GM21515 (cell line): ENCODE measurements around the gene PITPNC1.
A peak's percentile ranks its signal among the peaks of the same experiment; 100 is the strongest.
"Not testable (repeated sequence)": the region's sequence is repeated elsewhere in the genome, so short reads cannot be mapped to it uniquely, and the experiment has no call there.

Source experiments
- ATAC-seq: cut with Tn5 transposase; IDR thresholded peaks from one replicate; pipeline ENCODE4 v1.9.1; 2021; ENCODE audit not compliant: unreplicated experiment

PITPNC1 gene

DNA sequence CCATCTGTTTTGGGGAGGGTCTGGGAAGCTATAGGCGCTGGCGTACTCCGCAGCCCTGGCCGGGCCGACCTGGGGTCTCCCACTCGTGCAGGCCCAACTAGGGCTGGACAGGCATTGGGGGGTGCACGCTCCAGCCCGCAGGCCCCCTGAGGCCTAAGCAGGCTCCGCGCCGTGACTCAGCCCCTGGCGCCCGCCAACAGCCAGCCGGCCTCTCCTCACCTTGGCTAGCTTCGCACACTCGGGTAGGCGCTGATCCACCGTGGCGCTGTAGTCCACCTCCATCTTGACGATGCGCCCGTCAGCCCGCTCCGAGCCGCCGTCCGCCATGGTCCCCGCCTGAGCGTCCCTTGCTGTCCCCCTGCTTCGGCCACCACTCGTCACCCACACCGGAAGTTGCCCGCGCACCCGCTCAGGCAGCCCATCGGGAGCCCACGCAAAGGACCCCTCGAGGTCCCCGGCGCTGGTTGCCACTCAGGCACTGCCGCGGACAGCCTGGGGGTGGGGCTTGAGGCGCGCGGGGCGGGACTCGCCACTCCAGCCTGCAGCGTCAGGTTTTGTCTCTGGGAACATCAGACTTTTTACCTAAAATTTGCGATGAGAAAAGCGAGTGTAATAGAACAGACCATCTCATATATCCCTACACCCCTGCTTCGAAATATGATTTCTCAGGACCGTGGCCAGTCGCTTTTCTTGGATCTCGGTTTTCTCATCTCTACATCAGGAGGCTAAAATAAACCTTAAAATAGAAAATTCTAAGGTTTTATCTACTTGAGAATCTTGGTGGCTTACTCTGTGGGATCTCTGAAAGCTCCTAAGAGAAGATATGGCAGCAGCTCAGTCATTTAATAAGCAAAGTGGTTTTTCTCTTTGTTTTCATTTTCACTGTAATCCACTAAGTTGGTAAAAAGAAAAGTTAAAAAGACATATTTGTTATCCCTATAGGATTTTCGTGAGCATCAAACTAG lies 10.6 kb upstream of the PITPNC1 start, which contains the start of gene PSMD12:
PSMD12 (minus strand) TSS at position 385 of the 965 bp plus-strand sequence; CDS start at position 327, 58 bp downstream.
- ATAC-seq, result peak; percentile 86

DNA sequence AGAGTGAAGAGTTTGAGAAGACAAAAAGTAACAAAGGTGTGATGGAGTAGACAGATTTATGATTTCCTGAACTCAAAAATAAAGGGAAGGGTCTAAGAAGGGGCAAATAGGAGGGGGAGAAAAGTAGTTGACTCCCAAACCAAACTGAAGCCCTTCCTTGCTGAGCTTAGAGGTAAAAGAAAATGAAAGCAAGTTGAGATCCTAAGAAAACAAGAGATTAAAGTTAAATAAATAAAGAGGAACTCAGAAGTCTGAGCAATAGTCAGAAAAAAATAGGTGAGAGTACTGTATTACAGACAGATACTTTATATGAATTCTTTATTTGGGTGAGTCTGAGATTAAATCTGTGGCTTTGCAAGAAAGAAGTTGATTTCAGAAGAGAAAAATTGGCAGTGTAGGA lies 7.4 kb upstream of the PITPNC1 start:
- ATAC-seq, result no peak

DNA sequence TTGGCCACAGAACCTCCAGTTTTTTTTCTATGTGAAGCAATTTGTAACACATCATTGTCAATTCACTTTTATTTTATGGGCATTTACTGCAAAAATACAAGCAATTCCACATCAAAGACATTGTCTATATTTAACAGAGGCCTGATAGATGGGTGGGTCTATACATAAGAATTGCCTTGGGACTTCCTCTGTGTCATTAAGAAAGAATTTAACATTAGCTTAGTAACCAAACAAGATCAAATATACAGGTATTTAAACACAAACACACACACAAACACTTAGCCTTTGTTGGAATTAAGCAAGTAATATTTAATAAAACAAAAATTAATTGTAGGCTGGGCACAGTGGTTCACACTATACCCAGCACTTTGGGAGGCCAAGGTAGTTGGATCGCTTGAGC lies 4.3 kb upstream of the PITPNC1 start:
- ATAC-seq, result no peak

DNA sequence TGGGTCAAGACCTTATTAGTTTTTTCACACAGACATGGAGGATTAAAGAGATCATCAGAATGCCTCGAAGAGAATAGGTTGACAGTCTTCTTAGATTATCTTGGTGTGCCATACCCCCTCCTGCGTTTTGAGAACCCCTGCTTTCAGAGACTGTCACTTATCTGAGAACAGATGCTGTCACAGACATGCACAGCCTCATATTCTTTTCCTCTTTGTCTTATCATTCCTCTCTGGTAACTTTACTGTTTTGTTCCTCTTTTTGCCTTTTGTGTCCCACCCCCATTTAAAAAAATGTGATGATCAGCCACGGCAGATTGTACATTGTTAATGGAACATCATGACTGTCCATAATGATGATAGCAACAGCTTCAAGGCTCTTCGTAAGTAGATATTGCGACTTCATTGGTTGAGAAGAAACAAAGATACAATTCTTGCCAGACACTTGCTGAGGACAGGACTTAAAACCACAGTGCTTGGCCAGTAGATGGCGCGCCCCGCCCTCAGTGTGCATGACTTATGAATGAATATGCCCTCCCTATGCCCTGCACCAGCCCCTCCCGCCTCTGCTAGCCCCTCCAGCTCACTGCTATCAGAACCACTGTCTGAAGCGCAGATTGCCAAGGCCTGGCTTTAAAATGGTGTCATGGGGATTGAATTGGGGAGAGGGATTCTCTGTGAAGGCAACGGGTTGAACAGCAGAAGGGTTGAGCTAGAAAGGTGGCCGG lies 2.6 kb upstream of the PITPNC1 start:
- ATAC-seq, result peak; percentile 29

DNA sequence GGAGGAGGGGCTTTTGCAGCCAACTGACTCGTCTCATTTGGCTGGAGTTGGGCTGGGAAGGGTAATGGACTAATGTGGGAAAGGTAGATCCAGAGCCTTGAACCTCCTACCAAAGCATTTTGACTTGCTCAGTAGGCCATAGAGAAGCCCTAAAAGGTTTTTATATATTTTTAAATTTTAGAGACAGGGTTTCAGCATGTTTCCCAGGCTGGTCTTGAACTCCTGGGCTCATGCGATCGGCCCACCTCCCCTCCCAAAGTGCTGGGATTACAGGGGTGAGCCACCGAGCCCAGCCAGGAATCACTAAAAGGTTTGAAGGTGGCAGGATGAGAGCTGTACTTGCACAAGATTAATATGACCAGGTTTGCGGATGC lies 2.0 kb upstream of the PITPNC1 start:
- ATAC-seq, result no peak

GRCh38 chr17:67375716-67376115 lies 1.4 kb upstream of the PITPNC1 start:
- no peak for ATAC-seq

GRCh38 chr17:67376415-67376736 lies 705 bp upstream of the PITPNC1 start:
- ATAC-seq, result no peak

- peak; percentile 24 for ATAC-seq
Measured at GRCh38 chr17:67377488-67378453, 690 bp downstream of the PITPNC1 start.

GRCh38 chr17:67378454-67379250 lies 1.6 kb downstream of the PITPNC1 start:
- no peak for ATAC-seq

DNA sequence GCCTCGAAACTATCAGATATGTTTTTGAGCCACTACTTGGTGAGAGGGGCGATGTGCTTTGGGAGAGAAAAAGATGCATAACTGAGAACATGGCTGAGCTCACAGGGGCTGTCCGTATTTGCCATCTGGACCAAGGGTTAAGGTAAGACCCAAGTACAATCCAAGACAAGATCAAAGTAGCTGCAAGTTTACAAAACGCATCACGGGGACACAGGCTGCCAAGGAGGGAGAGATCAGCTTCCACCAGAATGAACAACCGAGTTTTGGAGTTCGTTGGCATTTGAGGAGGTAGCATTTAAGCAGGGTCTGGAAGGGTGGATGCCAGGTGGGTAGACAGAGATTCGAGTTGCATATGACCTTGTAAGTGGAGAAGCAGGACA lies 2.2 kb downstream of the PITPNC1 start:
- ATAC-seq, result no peak

DNA sequence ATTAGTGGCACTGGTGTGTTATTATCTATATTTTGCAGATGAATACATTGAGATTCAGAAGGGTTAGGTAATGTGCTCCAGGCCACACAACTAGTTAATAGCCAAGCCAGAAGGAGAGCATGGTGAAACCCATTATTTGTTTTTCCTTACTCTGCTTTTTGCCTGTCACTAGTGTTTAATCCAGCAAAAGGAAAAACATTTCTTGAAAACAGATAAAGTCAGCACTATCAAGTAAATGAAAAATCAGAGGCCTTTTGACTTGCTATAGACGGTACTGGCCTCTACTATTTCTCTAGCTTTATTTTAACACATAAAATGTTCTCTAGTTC lies 4.8 kb downstream of the PITPNC1 start:
- no peak for ATAC-seq

DNA sequence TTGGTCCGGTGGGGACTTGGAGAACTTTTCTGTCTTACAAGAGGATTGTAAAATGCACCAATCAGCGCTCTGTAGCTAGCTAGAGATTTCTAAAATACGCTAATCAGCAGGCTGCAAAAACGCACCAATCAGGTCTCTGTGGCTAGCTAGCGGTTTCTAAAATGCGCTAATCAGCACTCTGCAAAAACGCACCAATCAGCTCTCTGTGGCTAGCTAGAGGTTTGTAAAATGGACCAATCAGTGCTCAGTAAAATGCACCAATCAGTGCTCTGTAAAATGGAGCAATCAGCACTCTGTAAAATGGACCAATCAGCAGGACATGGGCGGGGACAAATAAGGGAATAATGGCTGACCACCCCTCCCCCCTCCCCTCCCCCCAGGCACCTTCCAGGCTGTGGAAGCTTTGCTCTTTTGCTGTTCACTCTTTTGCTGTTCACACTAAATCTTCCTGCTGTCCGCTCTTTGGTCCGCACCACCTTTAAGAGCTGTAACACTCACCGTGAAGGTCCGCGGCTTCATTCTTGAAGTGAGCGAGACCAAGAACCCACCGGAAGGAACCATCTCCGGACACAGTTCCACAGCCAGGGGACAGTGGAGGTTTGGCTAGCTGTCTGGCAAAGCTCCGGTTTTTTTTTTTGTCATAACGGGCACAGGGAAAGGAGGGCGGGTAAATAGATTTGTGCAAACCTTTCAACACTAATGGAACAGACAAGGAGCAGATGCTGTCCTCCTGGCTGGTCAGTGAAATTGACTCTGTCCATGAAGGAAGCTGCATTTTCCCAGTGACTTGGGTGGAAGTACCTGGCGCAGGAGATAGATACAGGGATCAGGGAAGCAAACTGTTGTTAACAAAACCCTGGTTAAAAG lies 8.3 kb downstream of the PITPNC1 start:
- no peak for ATAC-seq

DNA sequence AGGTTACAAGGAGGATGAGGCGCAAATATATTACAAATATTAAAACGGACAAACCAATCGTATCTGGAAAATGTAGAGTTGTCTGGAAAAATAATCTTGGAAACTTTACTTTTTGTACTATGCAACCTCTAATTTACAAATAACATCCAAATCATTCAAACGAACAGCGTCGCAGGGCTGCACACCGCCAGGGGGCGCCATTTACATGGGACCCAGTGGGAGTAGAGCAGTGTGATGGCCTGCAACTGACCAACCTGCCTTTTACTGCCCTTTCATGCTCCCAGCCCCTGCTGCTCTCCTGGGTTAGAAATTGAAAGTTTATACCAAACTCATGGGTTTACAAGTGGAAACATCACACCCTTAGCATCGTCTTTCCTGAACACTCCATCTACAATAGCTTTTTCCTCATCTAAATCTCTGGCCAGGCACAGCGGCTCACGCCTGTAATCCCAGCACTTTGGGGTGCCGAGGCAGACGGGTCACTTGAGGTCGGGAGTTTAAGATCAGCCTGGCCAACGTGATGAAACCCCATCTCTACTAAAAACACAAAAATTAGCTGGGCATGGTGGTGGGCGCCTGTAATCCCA lies 10.0 kb downstream of the PITPNC1 start:
- ATAC-seq, result no peak

GRCh38 chr17:67388536-67388935 lies 11.5 kb downstream of the PITPNC1 start:
- not testable (repeated sequence) for ATAC-seq

DNA sequence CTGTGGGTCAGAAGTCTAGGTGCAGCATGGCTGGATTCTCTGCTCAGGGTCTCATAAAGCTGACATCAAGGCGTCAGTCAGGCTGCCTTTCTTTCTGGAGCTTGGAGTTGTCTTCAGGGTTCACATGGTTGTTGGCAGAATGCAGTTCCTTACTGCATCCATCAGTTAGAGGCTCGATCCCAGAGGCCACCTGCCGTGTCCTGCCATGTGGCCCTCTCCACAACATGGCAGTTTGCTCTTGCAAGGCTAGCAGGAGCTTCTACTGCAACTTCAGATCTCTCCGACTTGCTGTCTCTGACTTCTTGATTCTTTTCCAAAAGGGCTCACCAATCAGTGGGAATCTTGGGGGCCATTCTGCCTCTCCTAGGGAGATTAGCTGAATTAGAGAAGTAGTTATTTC lies 11.9 kb downstream of the PITPNC1 start:
- no peak for ATAC-seq

GRCh38 chr17:67390006-67390645 lies 13.0 kb downstream of the PITPNC1 start:
- no peak for ATAC-seq

- ATAC-seq, result peak; percentile 86
Measured at GRCh38 chr17:67390646-67391361, 13.7 kb downstream of the PITPNC1 start.

GRCh38 chr17:67392111-67392510 lies 15.0 kb downstream of the PITPNC1 start:
- no peak for ATAC-seq
